SU-DHL-6 (cell line): ENCODE results near the gene CTRB1.
A peak's percentile ranks its signal among the peaks of the same experiment; 100 is the strongest.

Experiments used
- H2AFZ ChIP-seq: fragments of 200-600 bp; sonication (generic); 2 replicates; pipeline ENCODE4 v1.6.1; 2014; ENCODE audit warnings: low read depth, mild to moderate bottlenecking, moderate library complexity, mixed read lengths, antibody characterized with exemption, low read length; ENCODE audit not compliant: severe bottlenecking
- H3F3A ChIP-seq: fragments of 200-600 bp; shearing (Covaris generic); 2 replicates; pipeline ENCODE4 v1.6.0; 2016; ENCODE audit warnings: antibody characterized with exemption, mild to moderate bottlenecking; ENCODE audit not compliant: insufficient read depth
- H3K27ac ChIP-seq: fragments of 200-600 bp; sonication (generic); 2 replicates; pipeline ENCODE4 v1.5.1; 2016; ENCODE audit warnings: low read depth, mild to moderate bottlenecking, low read length, moderate library complexity, mixed read lengths
- H3K27me3 ChIP-seq: fragments of 200-600 bp; sonication (generic), shearing (Covaris generic); 2 replicates; pipeline ENCODE4 v1.6.0; 2014; ENCODE audit warnings: mild to moderate bottlenecking, low read length
- H3K36me3 ChIP-seq: fragments of 200-600 bp; sonication (generic); 2 replicates; pipeline ENCODE4 v1.6.1; 2014; ENCODE audit warnings: mild to moderate bottlenecking, low read length, mixed read lengths
- H3K4me2 ChIP-seq: fragments of 300-600, 200-600 bp; shearing (Covaris generic), sonication (generic); 2 replicates; pipeline ENCODE4 v1.6.0; 2014; ENCODE audit warnings: low read length, low read depth, mild to moderate bottlenecking; ENCODE audit not compliant: poor library complexity, severe bottlenecking
- H3K4me3 ChIP-seq: fragments of 200-600 bp; sonication (generic); 2 replicates; pipeline ENCODE4 v1.5.1; 2014; ENCODE audit warnings: antibody characterized with exemption, low read length, mild to moderate bottlenecking, mixed read lengths; ENCODE audit not compliant: insufficient read depth, poor library complexity, severe bottlenecking
- H3K79me2 ChIP-seq: fragments of 200-600 bp; sonication (generic); 2 replicates; pipeline ENCODE4 v1.6.1; 2014; ENCODE audit warnings: mild to moderate bottlenecking, low read length, moderate library complexity; ENCODE audit not compliant: insufficient read depth
- H3K9ac ChIP-seq: fragments of 200-600 bp; sonication (generic); 2 replicates; pipeline ENCODE4 v1.7.0; 2014; ENCODE audit warnings: mild to moderate bottlenecking, low read length
- H3K9me2 ChIP-seq: fragments of 200-600 bp; sonication (generic); replicated peaks from 2 replicates; pipeline ENCODE4 v1.6.1; 2014; ENCODE audit warnings: low read length; ENCODE audit not compliant: insufficient read depth
- H3K9me3 ChIP-seq: fragments of 200-600 bp; sonication (generic); 2 replicates; pipeline ENCODE4 v1.6.1; 2014; ENCODE audit warnings: low read length, mixed read lengths; ENCODE audit not compliant: insufficient read depth
- H4K20me1 ChIP-seq: fragments of 200-600 bp; sonication (generic); 2 replicates; pipeline ENCODE4 v1.6.1; 2014; ENCODE audit warnings: low read depth, mild to moderate bottlenecking, antibody characterized with exemption, low read length, moderate library complexity, mixed read lengths
- CTCF ChIP-seq: fragments of 200-600 bp; sonication (generic); IDR thresholded peaks from one replicate; pipeline ENCODE4 v1.5.1; 2017; ENCODE audit warnings: antibody characterized with exemption, mild to moderate bottlenecking, low read length, moderate library complexity; ENCODE audit not compliant: insufficient read depth, poor library complexity, severe bottlenecking
- EZH2phosphoT487 ChIP-seq: fragments of 200-600 bp; sonication (generic), shearing (Covaris generic); conservative IDR thresholded peaks from 2 replicates; pipeline ENCODE4 v1.6.1; 2018; ENCODE audit warnings: mild to moderate bottlenecking, antibody characterized with exemption, low read length, moderate library complexity, mixed read lengths

The CTRB1 gene

DNA sequence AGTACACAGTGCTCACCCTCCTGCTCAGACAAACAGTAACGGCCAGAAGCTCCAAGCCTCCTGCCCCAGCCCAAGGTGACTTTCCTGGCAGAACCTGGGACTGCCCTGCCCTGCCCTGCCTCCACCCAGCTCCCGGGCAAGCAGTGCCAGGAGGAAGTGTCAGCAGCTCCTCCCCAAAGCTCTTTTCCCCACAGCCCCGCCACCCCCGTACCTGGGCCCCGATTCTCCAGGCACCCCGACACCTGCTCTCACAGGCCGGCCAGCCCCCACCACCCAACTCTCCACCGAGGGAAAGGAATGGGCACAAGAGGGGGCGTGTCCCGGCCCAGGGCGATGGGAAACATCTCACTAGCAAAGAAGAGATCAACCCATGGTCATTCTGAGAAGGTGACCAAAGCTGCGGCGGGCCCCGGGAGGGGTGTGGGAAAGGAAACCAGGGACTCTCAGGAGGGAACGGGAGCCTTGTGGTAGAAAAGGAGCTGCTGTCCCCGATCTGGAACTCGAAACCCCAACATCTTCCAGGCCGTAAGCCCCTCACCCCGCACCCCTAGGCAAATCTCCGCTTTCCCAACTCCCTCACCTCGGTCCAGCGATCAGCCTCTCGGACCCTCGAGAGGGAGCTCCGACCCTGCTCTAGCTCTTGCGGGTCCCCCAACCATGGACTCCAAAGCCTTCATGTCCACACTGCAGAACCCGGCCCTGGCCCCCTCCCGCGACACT is 31.5 kb downstream of the CTRB1 start:
- Histone ChIP-seq H3K79me2 (no peaks in the 10 kb centered on the region), H2AFZ (peak overlapping the region; percentile 91), H3K9me3 (no peaks in the 10 kb centered on the region), H3K4me2 (peak overlapping the region; percentile 86), H3K36me3 (no peaks in the 10 kb centered on the region), H4K20me1 (no peaks in the 10 kb centered on the region), H3K27me3 (peaks cover 3% of the 10 kb centered on the region; the same call in 1 of the 2 replicates), H3F3A (no peaks in the 10 kb centered on the region), H3K27ac (no peak overlapping the region), H3K9ac (peak overlapping the region; percentile 77), H3K9me2 (no peaks in the 10 kb centered on the region), H3K4me3 (peak overlapping the region; percentile 96)
- TF ChIP-seq EZH2phosphoT487 (no peak), CTCF (no peak)

DNA sequence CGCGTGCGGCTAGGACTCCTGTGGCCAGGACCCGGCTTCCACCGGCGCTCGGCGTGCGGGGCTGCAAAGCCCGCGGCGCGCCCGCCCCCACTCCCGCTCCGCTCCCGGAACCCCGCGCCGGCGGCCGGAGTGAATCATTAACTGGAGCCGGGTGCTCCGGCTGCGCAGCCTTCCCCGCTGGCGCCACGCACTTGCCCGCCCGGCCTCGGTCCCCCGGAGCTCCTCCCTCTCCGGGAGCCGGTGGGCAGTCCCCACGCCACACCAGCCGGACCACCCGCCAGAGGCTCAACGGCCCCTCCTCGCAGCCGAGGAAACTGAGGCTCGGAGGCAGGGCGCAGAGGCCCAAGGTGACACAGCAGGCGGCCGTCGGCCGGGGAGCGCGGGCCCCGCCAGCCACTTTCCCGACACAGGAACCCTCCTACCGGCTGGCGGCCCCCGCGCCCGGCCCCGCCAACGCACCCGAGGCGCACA is 32.1 kb downstream of the CTRB1 start:
- Histone ChIP-seq H3K27me3 (peaks cover 3% of the 10 kb centered on the region; the same call in 1 of the 2 replicates), H3K79me2 (no peaks in the 10 kb centered on the region), H3K9me2 (no peaks in the 10 kb centered on the region), H3K9ac (peak overlapping the region; percentile 77), H3K9me3 (no peaks in the 10 kb centered on the region), H3K4me2 (peak overlapping the region; percentile 86), H4K20me1 (no peaks in the 10 kb centered on the region), H3K36me3 (no peaks in the 10 kb centered on the region), H3K27ac (no peak overlapping the region), H3K4me3 (peak overlapping the region; percentile 96), H2AFZ (peak overlapping the region; percentile 91), H3F3A (no peaks in the 10 kb centered on the region)
- no peak for TF ChIP-seq CTCF
- no peak for TF ChIP-seq EZH2phosphoT487

DNA sequence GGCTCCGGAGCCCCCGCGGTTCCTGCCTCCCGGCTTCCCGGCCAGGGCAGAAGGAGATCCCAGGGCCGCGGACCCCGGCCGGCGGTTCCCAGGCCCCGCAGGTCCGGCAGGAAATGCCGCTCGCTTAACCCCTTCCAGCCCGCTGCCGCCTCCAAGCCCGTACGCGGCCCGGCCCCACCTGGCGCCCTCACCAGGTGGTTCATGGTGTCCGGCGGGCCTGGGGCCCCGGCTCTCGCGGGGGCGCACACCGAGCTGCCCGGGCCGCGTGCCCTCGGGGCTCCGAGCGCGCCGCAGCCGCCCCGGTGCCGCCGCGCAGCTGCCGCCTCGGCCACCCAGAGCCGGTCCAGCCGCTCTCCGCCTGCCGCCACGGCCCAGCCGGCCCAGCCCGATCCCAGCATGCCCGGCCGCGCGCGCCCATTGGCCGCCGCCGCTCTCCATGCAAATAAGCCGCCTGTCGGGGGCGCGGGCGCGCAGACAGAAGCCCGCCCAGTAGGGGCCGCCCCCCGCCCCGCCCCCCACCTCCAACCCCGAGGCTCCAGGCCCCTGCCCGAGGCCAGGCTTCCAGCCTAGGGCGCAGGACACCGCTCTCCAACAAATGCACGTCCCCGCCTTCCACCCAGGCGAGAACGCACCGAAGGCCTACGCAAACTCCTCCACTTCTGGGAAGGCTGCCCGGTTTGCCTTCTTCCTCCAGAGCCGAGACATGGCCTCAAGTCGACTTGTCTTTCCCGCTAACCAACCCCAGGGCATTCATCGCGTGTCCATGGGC is 32.7 kb downstream of the CTRB1 start, which contains the start of gene BCAR1:
Gene BCAR1 (minus strand): TSS at position 345 of the 769 bp plus-strand sequence. CDS start 142 bp downstream, at position 203.
- Histone ChIP-seq H4K20me1 (no peaks in the 10 kb centered on the region), H3F3A (no peaks in the 10 kb centered on the region), H3K27ac (no peak within 1 kb of the TSS), H3K79me2 (no peaks in the 10 kb centered on the region), H3K27me3 (peaks cover 3% of the 10 kb centered on the region; the same call in 1 of the 2 replicates), H3K9me3 (no peaks in the 10 kb centered on the region), H3K9me2 (no peaks in the 10 kb centered on the region), H3K4me2 (peak within 1 kb of the TSS; percentile 86), H3K9ac (peak within 1 kb of the TSS; percentile 77), H2AFZ (peak within 1 kb of the TSS; percentile 91), H3K4me3 (peak within 1 kb of the TSS; percentile 96), H3K36me3 (no peaks in the 10 kb centered on the region)
- no peak for TF ChIP-seq EZH2phosphoT487
- no peak for TF ChIP-seq CTCF
